Measurements from ENCODE around the gene PCDHGC5. TPM values are rescaled to one million over a fixed set of nuclear protein-coding genes. Genes with fewer than 3 reads are reported as not detected.

Gene PCDHGC5
- total RNA-seq, 1 experiment from 2014 or later = 0.05 TPM

DNA sequence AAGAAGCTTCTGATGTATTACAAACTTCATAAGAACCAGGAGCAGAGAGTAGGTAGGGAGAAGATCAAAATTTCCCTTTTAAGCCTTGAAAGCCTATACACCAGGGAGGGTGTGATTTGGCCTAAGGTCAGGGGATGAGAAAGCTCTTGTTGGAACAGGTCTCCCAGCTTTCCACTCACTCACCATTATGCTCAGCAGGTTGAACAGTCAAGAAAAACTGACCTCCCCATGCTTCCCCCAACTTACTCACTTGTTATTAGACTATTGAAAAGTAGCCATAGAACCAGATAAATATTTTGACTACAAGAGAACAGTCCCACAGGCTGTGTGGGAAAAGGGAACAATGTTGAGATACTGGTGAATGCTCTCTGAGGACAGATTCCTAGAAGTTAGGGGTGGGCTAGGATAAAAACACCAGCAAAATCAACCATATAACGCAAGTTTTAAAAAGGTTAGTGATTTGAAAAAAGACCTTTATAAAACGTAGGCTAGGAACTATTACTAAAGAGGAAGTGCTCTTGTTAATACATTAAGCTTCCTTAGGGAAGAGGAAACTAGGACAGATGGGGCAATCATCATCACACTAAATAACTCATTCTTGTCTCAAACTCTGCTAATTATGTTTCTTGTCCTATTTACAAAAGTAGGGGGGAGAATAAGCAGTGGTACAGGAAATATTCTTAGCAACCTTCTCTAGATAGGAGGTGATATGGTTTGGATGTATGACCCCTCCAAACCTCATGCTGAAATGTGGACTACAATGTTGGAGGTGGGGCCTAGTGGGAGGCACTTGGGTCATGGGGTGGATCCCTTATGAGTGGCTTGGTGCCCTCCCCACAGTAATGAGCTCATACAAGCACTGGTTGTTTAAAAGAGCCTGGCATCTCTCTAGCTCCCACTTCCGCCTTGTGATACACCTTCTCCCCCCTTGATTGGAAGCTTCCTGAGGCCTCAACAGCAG is 31.0 kb downstream of the PCDHGC5 start:
- in situ Hi-C loops (cut with HindIII; ENCODE audit: low pct_unique_long_range_greater_than_20kb, low sequenced_read_pairs) = no loop called here
- DNase-seq (ENCODE audit: low read depth, low spot score) = peak; percentile 26

DNA sequence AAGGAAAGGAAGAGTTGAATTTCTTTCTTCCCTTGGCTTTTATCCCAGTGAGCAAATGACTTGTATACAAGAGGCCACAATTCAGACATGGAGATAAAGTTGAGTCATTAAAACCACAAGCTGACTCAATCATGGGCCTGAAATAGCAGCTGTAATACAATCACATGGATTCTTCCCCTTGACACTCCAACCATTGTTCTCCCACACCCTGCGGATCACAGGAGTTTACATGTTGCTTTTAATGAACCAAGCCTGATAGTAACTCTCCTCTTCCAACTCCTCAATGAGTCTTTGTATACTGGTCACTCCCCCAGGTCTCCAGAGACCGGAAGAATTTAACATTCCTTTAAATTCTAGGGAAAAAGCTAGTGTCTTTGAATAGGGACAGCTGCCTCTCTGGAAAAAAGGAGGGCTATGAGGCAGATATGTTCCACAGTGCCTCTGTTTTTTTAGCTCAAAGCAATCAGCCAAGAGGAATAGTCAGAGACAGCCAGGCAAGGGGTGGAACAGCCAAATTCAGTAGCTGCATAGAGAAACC is 32.4 kb downstream of the PCDHGC5 start:
- peak; percentile 100 for DNase-seq (ENCODE audit: low read depth, low spot score)
- in situ Hi-C loops (cut with HindIII; ENCODE audit: low pct_unique_long_range_greater_than_20kb, low sequenced_read_pairs) = no loop called here

DNA sequence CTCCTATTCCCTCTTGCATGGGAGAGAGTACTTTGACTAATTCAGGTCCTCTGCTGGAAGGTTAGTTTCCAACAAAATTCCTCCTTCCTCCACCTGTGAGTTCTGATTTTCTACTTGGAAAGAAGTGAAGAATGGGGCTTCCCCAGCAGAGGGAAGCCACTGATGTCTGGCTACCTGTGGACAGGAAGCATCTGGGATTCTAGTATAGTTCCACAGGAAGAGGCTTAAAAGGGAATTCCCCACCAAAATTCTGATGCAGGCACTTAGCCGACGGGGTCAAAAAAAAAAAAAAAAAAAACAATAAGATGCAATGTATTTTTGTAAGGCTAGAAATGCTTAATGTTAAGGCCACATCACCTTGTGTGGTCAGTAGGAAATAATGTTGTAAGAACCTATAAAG is 33.4 kb downstream of the PCDHGC5 start:
- no peak for DNase-seq (ENCODE audit: low read depth, low spot score)
- in situ Hi-C loops (cut with HindIII; ENCODE audit: low pct_unique_long_range_greater_than_20kb, low sequenced_read_pairs) = no loop called here

DNA sequence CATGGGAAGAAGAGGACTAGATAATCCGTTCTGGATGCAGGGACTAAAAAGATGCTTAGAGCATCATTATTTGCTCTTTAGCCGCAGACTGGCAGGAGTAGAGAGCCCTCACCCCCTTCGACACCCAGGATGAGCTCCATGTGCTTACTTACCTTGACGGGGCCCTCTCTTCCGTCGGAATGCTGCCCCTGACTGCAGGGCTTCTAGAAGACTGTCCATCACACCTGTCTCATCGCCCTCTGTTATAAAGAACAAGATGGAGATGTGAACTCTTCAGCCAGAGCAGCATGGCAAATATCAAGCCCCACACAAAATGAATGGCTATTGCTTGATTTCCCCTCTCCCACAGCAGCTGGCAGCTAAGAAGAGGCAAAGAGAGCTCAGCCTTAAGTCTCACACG is 35.1 kb downstream of the PCDHGC5 start:
- in situ Hi-C loops (cut with HindIII; ENCODE audit: low pct_unique_long_range_greater_than_20kb, low sequenced_read_pairs) = no loop called here
- DNase-seq (ENCODE audit: low read depth, low spot score) = no peak

DNA sequence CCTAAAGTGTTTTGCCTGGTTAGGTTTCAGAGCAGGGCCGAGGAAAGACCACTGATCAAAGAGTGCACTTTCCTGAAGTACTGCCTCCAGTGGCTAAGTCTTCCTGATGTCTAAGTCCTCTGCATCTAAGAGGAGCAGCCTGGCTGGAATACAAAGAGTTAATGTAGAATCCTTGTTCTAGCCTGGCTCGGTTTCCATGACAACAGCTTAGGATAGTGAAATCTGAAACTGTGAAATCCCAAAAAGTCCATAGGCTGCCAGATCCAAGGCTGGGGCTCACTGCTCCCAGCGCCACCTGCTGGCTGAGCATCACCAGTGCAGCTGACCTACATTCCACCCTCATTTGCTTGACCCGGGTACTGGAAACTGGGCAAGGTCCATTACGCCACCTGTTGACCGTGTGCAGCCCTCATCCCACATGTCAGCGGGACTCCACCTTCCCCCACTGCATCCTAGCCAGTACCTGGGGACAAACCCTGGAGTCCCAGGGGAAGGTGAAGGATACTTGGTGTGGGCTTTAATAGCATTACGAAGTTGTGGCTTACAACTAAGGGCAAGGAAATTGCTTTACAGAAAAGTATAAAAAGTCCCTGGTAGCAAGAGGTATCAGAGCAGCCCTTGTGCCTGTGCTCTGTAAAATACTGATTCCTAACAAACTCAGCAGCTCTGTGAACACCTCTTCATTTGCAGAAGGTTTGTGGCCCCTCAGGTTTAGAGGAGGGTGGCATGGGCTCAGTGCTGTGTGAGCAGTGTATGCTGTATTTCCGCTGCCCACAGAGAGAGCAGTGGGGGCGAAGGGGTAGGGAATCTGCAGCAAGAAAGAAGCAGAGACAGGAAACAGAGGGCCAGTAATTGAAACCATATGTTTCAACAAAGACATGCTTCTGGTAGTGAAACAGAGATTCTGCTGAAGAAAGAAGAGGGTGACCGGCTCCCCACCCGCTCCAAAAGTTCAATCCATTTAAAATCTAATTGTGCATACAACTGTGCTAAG is 36.0 kb downstream of the PCDHGC5 start:
- in situ Hi-C loops (cut with HindIII; ENCODE audit: low pct_unique_long_range_greater_than_20kb, low sequenced_read_pairs) = no loop called here
- DNase-seq (ENCODE audit: low read depth, low spot score) = peak; percentile 99

DNA sequence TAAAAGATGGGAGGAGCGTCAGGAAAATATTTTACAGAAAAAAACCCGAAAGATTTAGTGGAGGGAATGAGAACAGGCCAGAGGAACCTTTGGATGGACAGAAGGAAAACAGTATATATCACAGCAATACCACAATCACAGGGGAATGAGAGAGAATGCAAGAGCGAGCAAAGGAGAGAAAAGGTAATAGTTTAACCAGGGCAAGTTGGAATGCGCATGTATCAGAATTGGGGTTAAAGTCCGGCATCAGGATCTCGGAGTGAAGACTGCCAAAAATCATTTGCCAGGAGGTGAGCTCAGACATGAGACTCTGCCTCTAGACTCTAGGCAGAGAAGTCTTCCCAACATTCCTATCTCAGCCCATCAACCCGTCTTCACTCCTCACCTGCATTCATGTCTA is 36.8 kb downstream of the PCDHGC5 start:
- no peak for DNase-seq (ENCODE audit: low read depth, low spot score)
- in situ Hi-C loops (cut with HindIII; ENCODE audit: low pct_unique_long_range_greater_than_20kb, low sequenced_read_pairs) = no loop called here

DNA sequence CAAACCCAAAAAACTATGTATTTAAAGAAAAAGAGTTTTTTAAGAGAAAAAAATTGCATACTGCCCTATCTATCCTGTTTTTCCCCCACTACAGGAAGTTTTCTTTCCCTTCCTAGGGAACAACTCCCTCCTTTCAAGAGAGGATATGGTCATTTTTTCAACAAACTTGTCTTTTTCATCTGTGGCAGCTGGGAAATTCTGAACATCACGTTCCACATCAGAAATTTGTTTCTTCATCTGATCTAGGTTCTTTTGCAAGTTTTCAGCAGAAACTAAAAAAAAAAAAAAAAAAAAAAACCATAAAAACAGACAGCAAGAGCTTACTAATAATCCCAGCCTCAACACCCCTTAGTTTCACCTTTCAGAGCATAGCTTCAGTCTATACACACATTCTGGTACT is 38.5 kb downstream of the PCDHGC5 start:
- in situ Hi-C loops (cut with HindIII; ENCODE audit: low pct_unique_long_range_greater_than_20kb, low sequenced_read_pairs) = no loop called here
- DNase-seq (ENCODE audit: low read depth, low spot score) = no peak

DNA sequence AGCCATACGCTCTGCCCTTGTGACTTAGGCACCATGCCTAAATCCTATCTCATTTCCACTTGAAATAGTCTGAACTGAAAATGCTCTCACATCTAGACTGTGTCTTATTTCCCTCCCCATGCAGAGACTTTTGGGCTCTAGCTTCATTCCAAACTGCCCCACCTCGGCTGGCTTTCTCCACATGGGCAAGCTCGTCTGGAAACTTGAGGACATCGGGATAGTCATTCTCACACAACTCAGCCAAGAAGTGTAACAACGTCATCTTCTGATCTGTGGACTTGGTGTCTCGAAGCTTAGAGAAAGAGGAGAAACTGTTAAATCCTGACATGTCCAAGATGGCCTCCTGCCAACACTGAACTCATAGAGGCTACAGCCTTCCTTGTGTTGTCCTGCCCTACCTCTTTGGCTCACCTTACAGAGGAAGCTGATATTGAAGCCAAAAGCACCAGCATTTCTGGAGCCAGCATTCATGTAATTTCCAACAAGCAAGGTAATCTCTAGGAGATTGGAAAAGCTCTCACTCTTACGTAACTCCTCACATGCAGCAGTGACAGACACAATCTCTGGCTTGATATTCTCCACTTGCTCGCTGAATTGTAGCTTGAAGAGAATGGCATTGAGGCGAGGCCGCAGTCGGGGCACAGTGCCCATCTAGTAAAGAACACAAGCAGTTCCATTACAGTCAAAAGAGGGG is 39.6 kb downstream of the PCDHGC5 start:
- DNase-seq (ENCODE audit: low read depth, low spot score) = no peak
- in situ Hi-C loops (cut with HindIII; ENCODE audit: low pct_unique_long_range_greater_than_20kb, low sequenced_read_pairs) = no loop called here

DNA sequence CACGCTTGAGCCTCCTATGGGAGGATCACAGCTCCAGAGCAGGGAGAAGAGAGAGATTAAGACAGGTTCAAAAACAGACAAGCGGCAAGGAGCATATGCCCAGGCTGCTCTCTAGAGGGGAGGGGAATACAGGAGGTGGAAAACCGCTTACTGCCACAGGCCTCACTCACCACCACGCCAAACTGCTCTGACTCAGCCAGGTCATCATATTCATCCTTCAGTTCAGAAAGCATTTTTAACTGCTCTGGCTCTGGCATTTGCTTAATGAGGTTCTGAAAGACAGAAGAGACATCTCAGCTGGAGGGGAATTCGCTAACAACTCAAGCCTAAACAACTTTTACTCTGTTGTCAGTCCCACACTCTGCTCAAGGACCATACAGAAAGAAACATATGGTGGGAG is 40.1 kb downstream of the PCDHGC5 start:
- in situ Hi-C loops (cut with HindIII; ENCODE audit: low pct_unique_long_range_greater_than_20kb, low sequenced_read_pairs) = no loop called here
- no peak for DNase-seq (ENCODE audit: low read depth, low spot score)

DNA sequence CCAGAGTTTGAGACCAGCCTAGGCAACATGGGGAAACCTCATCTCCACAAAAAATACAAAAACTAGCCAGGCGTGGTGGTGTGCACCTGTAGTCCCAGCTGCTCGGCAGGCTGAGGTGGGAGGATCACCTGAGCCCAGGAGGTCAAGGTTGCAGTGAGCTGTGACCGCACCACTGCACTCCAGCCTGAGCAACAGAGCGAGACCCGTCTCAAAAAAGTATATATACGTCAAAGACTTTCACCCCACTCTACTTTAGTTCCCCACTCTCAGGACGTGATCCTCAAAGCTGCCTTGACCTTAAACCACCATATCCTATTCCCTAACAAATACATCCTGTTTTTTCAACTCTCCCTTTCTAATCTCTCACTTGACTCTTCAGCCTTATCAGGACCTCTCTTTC is 41.0 kb downstream of the PCDHGC5 start:
- in situ Hi-C loops (cut with HindIII; ENCODE audit: low pct_unique_long_range_greater_than_20kb, low sequenced_read_pairs) = no loop called here
- DNase-seq (ENCODE audit: low read depth, low spot score) = no peak

DNA sequence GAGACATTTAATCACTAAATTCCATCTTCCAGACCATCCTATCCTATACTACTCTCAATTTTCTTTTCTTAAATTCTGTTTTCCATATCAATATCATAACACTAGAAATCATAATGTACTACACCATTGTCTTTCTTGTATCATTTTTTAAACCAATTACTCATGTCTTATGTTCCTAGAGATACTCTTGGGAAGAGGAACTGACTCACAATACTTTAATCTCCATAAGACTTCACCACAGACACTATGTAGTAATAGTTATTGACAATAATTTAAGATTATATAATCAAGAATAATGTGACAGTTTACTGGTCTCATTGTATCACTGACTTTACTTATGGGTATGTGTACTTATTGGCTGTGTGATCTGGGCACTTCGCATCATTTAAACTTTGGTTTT is 43.8 kb downstream of the PCDHGC5 start:
- in situ Hi-C loops (cut with HindIII; ENCODE audit: low pct_unique_long_range_greater_than_20kb, low sequenced_read_pairs) = no loop called here
- DNase-seq (ENCODE audit: low read depth, low spot score) = no peak

DNA sequence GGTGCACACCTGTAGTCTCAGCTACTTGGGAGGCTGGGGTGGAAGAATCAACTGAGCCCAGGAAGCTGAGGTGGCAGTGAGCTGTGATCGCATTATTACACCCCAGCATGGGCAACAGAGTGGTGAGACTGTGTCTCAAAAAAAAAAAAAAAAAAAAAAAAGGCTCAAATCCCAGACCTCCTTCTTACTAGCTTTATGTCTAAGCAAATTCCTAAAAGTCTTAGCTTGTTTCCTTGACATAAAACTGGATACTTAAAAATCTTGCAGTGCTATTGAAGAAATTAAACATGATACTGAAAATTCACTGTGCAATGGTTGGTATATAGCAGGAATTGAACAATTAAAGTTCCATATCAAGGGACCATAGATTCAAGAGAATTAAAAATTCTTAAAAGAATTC is 45.0 kb downstream of the PCDHGC5 start:
- DNase-seq (ENCODE audit: low read depth, low spot score) = no peak
- in situ Hi-C loops (cut with HindIII; ENCODE audit: low pct_unique_long_range_greater_than_20kb, low sequenced_read_pairs) = no loop called here

DNA sequence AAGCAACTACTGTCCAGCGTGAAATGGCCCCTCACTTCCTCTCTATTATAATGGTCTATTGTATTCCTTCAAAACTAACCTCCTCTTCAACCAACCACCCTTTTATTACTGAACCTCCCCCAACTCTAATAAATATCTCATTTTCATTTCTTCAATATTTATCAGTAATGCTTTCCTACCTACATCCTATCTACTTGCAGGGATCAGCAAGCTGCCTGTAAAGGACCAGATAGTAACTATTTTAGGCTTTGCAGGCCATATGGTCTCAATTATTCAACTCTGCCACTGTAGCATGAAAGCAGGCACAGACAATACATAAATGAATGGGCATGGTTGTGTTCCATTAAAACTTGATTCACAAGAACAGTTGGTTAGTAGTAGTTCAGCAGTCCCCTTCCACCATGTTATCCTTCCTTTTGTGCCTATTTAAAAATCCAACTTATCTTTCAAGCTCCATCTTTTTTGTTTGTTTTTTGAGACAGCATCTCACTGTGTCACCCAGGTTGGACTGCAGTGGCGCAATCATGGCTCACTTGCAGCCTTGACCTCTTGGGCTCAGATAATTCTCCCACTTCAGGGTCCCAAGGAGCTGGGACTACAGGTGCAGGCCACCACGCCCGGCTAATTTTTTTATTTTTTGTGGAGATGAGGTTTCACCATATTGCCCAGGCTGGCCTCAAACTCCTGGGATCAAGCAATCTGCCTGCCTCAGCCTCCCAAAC is 45.8 kb downstream of the PCDHGC5 start:
- no peak for DNase-seq (ENCODE audit: low read depth, low spot score)
- in situ Hi-C loops (cut with HindIII; ENCODE audit: low pct_unique_long_range_greater_than_20kb, low sequenced_read_pairs) = no loop called here

Other genes starting within 250 kb of the PCDHGC5 start
- gene PCDHB15, start 243.7 kb upstream of the PCDHGC5 start, total RNA-seq (2014; rRNA removed; shearing (Covaris generic)) = 1.1 and 1.6 TPM in 2 replicates
- 0.11 TPM in 1 of 2 replicates, not detected in the other for gene SLC25A2, start 185.0 kb upstream of the PCDHGC5 start, total RNA-seq (2014; rRNA removed; shearing (Covaris generic))
- 60.5 and 60.9 TPM in 2 replicates for gene TAF7, start 168.3 kb upstream of the PCDHGC5 start, total RNA-seq (2014; rRNA removed; shearing (Covaris generic))
- 0.63 and 0.67 TPM in 2 replicates for gene PCDHGA1, start 158.6 kb upstream of the PCDHGC5 start, total RNA-seq (2014; rRNA removed; shearing (Covaris generic))
- gene PCDHGA2, start 150.3 kb upstream of the PCDHGC5 start, total RNA-seq (2014; rRNA removed; shearing (Covaris generic)) = 1.7 and 2.0 TPM in 2 replicates
- gene PCDHGA3, start 145.3 kb upstream of the PCDHGC5 start, total RNA-seq (2014; rRNA removed; shearing (Covaris generic)) = 0.32 TPM in 1 of 2 replicates, not detected in the other
- 1.2 and 1.6 TPM in 2 replicates for gene PCDHGB1, start 139.0 kb upstream of the PCDHGC5 start, total RNA-seq (2014; rRNA removed; shearing (Covaris generic))
- gene PCDHGA4, start 134.1 kb upstream of the PCDHGC5 start, total RNA-seq (2014; rRNA removed; shearing (Covaris generic)) = 1.4 and 1.6 TPM in 2 replicates
- gene PCDHGB2, start 129.1 kb upstream of the PCDHGC5 start, total RNA-seq (2014; rRNA removed; shearing (Covaris generic)) = 1.5 and 1.7 TPM in 2 replicates
- 0.56 and 0.66 TPM in 2 replicates for gene PCDHGA5, start 124.9 kb upstream of the PCDHGC5 start, total RNA-seq (2014; rRNA removed; shearing (Covaris generic))
- 0.21 and 0.53 TPM in 2 replicates for gene PCDHGB3, start 118.8 kb upstream of the PCDHGC5 start, total RNA-seq (2014; rRNA removed; shearing (Covaris generic))
- 1.8 and 2.4 TPM in 2 replicates for gene PCDHGA6, start 115.2 kb upstream of the PCDHGC5 start, total RNA-seq (2014; rRNA removed; shearing (Covaris generic))
- 0.71 and 1.6 TPM in 2 replicates for gene PCDHGA7, start 106.3 kb upstream of the PCDHGC5 start, total RNA-seq (2014; rRNA removed; shearing (Covaris generic))
- gene PCDHGB4, start 101.4 kb upstream of the PCDHGC5 start, total RNA-seq (2014; rRNA removed; shearing (Covaris generic)) = 0.08 and 0.26 TPM in 2 replicates
- 0.05 and 0.13 TPM in 2 replicates for gene PCDHGA8, start 96.4 kb upstream of the PCDHGC5 start, total RNA-seq (2014; rRNA removed; shearing (Covaris generic))
- gene PCDHGB5, start 91.1 kb upstream of the PCDHGC5 start, total RNA-seq (2014; rRNA removed; shearing (Covaris generic)) = 0.29 and 0.50 TPM in 2 replicates
- 0.03 and 0.45 TPM in 2 replicates for gene PCDHGA9, start 86.3 kb upstream of the PCDHGC5 start, total RNA-seq (2014; rRNA removed; shearing (Covaris generic))
- gene PCDHGB6, start 81.1 kb upstream of the PCDHGC5 start, total RNA-seq (2014; rRNA removed; shearing (Covaris generic)) = 0.21 and 0.40 TPM in 2 replicates
- gene PCDHGA10, start 76.1 kb upstream of the PCDHGC5 start, total RNA-seq (2014; rRNA removed; shearing (Covaris generic)) = 0.18 and 0.21 TPM in 2 replicates
- gene PCDHGB7, start 71.4 kb upstream of the PCDHGC5 start, total RNA-seq (2014; rRNA removed; shearing (Covaris generic)) = 7.4 and 8.6 TPM in 2 replicates
- gene PCDHGA11, start 68.0 kb upstream of the PCDHGC5 start, total RNA-seq (2014; rRNA removed; shearing (Covaris generic)) = 0.21 and 0.58 TPM in 2 replicates
- 10.0 and 13.8 TPM in 2 replicates for gene PCDHGA12, start 58.6 kb upstream of the PCDHGC5 start, total RNA-seq (2014; rRNA removed; shearing (Covaris generic))
- gene PCDHGC3, start 13.1 kb upstream of the PCDHGC5 start, total RNA-seq (2014; rRNA removed; shearing (Covaris generic)) = 9.8 and 12.5 TPM in 2 replicates
- 0.11 TPM in 1 of 2 replicates, not detected in the other for gene PCDHGC4, start 4.1 kb upstream of the PCDHGC5 start, total RNA-seq (2014; rRNA removed; shearing (Covaris generic))
- 32.8 TPM in 2 replicates for gene DIAPH1, start 129.9 kb downstream of the PCDHGC5 start, total RNA-seq (2014; rRNA removed; shearing (Covaris generic))
- gene HDAC3, start 147.8 kb downstream of the PCDHGC5 start, total RNA-seq (2014; rRNA removed; shearing (Covaris generic)) = 45.2 and 55.1 TPM in 2 replicates
- 6.2 and 7.9 TPM in 2 replicates for gene RELL2, start 147.9 kb downstream of the PCDHGC5 start, total RNA-seq (2014; rRNA removed; shearing (Covaris generic))
- gene FCHSD1, start 162.3 kb downstream of the PCDHGC5 start, total RNA-seq (2014; rRNA removed; shearing (Covaris generic)) = 12.6 and 17.4 TPM in 2 replicates
- gene ARAP3, start 193.1 kb downstream of the PCDHGC5 start, total RNA-seq (2014; rRNA removed; shearing (Covaris generic)) = 0.48 and 1.0 TPM in 2 replicates

Measured in SK-MEL-5 (cell line).